ENCODE measurements around the gene SBNO1.
"Not testable (repeated sequence)": the region's sequence is repeated elsewhere in the genome, so short reads cannot be mapped to it uniquely, and the experiment has no call there.

DNA sequence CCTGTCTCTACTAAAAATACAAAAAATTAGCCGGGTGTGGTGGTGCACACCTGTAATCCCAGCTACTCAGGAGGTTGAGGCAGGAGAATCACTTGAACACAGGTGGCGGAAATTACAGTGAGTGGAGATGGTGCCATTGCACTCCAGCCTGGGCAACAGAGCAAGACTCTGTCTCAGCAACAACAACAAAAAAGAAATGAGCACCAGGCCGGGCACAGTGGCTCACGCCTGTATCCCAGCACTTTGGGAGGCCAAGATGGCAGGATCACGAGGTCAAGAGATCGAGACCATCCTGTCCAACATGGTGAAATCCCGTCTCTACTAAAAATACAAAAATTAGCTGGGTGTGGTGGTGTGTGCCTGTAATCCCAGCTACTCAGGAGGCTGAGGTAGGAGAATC lies 3.8 kb upstream of the SBNO1 start:
- TF ChIP-seq, protein P1, sequence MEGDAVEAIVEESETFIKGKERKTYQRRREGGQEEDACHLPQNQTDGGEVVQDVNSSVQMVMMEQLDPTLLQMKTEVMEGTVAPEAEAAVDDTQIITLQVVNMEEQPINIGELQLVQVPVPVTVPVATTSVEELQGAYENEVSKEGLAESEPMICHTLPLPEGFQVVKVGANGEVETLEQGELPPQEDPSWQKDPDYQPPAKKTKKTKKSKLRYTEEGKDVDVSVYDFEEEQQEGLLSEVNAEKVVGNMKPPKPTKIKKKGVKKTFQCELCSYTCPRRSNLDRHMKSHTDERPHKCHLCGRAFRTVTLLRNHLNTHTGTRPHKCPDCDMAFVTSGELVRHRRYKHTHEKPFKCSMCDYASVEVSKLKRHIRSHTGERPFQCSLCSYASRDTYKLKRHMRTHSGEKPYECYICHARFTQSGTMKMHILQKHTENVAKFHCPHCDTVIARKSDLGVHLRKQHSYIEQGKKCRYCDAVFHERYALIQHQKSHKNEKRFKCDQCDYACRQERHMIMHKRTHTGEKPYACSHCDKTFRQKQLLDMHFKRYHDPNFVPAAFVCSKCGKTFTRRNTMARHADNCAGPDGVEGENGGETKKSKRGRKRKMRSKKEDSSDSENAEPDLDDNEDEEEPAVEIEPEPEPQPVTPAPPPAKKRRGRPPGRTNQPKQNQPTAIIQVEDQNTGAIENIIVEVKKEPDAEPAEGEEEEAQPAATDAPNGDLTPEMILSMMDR (IDR thresholded peaks at IDR 0.05; ENCODE audit: low read depth, low read length): not testable (repeated sequence)
- TF ChIP-seq POLR2A (IDR thresholded peaks at IDR 0.05; ENCODE audit: extremely low read depth, insufficient read length); MYC (IDR thresholded peaks at IDR 0.05; ENCODE audit: low read depth, low read length): not testable (repeated sequence)
- TF ChIP-seq, protein P2, sequence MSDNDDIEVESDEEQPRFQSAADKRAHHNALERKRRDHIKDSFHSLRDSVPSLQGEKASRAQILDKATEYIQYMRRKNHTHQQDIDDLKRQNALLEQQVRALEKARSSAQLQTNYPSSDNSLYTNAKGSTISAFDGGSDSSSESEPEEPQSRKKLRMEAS (IDR thresholded peaks at IDR 0.05; ENCODE audit: low read depth, low read length): not testable (repeated sequence)
